GM12873 (cell line): Measurements from ENCODE around the gene HIKESHI.

Experiments used
- TF ChIP-seq, protein P1 (sequence below): IDR thresholded peaks from 2 replicates; pipeline ENCODE4 v1.5.1; 2012; ENCODE audit warnings: low read depth, mild to moderate bottlenecking, moderate library complexity, low read length, control low read depth; ENCODE audit not compliant: insufficient read depth; ENCODE audit errors: missing control alignments

HIKESHI gene

GRCh38 chr11:86346513-86346912, 44.5 kb downstream of the HIKESHI start:
- TF ChIP-seq, protein P1, sequence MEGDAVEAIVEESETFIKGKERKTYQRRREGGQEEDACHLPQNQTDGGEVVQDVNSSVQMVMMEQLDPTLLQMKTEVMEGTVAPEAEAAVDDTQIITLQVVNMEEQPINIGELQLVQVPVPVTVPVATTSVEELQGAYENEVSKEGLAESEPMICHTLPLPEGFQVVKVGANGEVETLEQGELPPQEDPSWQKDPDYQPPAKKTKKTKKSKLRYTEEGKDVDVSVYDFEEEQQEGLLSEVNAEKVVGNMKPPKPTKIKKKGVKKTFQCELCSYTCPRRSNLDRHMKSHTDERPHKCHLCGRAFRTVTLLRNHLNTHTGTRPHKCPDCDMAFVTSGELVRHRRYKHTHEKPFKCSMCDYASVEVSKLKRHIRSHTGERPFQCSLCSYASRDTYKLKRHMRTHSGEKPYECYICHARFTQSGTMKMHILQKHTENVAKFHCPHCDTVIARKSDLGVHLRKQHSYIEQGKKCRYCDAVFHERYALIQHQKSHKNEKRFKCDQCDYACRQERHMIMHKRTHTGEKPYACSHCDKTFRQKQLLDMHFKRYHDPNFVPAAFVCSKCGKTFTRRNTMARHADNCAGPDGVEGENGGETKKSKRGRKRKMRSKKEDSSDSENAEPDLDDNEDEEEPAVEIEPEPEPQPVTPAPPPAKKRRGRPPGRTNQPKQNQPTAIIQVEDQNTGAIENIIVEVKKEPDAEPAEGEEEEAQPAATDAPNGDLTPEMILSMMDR: no peak

DNA sequence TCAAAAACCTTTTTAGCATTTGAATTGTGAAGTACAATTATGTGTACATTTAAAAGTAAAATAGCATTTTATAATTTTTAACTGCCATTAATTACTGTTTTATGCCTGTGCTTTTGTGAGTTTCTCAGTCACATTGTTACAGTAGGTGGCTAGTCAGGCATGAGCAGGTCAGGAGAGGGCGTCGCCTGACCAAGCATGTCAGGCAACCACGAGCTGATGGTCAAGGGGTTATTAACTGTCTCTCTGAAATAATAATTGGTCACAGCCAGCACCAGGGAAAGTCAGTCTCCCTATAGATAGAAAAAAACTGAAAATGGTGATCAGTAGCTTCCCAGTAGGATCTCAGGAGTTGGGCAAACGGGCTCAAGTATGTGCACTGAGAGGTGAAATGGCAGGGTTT, 53.2 kb downstream of the HIKESHI start:
- TF ChIP-seq, protein P1: no peak

GRCh38 chr11:86358720-86359119, 56.7 kb downstream of the HIKESHI start:
- TF ChIP-seq, protein P1: no peak

DNA sequence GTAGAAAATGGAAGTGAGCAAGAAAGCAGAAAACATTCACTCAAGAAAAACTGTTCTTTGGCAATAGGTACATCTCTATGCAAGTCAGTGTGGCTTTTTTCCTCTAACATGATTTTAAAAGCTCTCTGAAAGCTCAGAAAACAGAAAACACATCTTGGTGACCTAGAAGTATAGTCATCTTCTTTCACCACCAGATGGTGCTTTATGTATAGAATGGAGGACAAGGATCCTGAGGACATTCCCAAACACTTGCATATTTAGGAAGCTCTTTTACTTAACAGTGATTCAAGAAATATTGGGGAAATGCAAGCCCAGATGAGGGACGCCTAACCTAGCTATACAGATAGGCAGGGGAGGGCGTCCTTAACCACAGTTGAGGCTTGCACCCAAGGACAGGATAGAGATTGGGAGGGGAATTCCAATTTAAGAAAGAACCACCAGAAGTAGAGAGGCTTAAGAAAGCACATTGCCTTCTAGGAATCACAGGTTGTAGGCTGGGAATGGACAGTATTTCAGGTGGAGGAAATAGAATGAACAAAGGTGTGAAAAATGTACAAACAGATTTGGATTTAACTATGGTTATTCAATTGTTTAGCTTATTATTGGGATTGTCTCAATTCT, 58.8 kb downstream of the HIKESHI start:
- TF ChIP-seq, protein P1: no peak

DNA sequence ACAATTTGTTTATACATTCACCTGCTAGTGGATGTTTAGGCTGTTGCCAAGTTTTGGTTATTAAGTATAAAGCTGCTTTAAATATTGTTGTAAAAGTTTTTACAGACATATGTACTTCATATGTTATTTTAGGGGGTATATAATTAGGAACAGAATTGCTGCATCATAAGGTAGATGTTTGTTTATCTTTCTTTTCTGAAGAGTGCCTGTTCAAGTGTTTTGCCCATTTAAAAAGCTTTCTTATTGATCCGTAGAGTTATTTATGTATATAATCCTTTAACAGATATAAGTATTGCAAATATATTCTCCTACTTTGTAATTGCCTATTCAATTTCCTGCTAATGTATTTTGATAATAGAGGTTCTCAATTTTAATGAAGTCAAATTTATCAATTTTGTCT, 61.4 kb downstream of the HIKESHI start:
- TF ChIP-seq, protein P1: no peak

DNA sequence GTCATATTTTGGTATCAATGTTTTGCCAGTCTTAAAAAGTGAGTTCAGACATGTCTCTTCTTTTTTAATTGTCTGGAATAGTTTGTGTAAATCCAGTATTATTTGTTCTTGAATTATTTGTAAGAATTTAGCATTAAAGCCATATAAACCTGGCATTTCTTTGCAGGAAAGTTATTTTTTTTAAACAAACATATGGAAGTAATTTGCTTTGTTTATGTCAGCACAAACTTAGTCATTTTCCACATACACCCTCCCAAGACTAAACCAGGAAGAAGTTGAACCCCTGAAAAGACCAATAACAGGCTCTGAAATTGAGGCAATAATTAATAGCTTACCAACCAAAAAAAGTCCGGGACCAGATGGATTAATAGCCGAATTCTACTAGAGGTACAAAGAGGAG, 63.5 kb downstream of the HIKESHI start:
- TF ChIP-seq, protein P1: no peak

DNA sequence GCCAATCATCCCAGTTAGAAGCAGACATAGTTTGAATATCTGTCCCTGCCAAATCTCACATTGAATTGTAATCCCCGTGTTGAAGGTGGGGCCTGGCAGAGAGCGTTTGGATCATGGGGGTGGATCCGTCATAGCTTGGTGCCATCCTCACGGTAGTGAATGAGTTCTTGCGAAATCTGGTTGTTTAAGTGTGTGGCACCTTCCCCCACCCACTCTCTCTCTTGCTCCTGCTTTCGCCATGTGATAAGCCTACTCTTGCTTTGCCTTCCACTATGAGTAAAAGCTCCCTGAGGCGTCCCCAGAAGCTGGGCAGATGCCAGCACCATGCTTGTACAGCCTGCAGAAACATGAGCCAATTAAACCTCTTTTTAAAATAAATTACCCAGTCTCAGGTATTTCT, 67.6 kb downstream of the HIKESHI start:
- TF ChIP-seq, protein P1: no peak
